Trophoblast cell (in vitro differentiated cells and primary cell): ENCODE measurements around the gene MTERF4.

Experiments
- DNase-seq, 2 donors: peaks; one replicate each; pipeline ENCODE4 v3.0.0-alpha.2; 2016
- H2AFZ ChIP-seq: 2 replicates; pipeline ENCODE4 v1.6.1; 2013; ENCODE audit warnings: low read length, moderate library complexity, mild to moderate bottlenecking; ENCODE audit not compliant: insufficient read depth, poor library complexity
- H2AK5ac ChIP-seq: 2 replicates; pipeline ENCODE4 v1.6.1; 2013; ENCODE audit warnings: mild to moderate bottlenecking, low read length
- H2BK120ac ChIP-seq: 2 replicates; pipeline ENCODE4 v1.6.1; 2013; ENCODE audit warnings: low read length, mild to moderate bottlenecking, moderate library complexity; ENCODE audit not compliant: insufficient read depth, poor library complexity
- H2BK12ac ChIP-seq: 2 replicates; pipeline ENCODE4 v1.6.1; 2013; ENCODE audit warnings: mild to moderate bottlenecking, low read length, moderate library complexity
- H2BK5ac ChIP-seq: 2 replicates; pipeline ENCODE4 v1.6.1; 2013; ENCODE audit warnings: low read length, low read depth, moderate library complexity, mild to moderate bottlenecking; ENCODE audit not compliant: poor library complexity
- H3K14ac ChIP-seq: 2 replicates; pipeline ENCODE4 v1.6.1; 2013; ENCODE audit warnings: mild to moderate bottlenecking, low read length
- H3K18ac ChIP-seq: 2 replicates; pipeline ENCODE4 v1.6.1; 2013; ENCODE audit warnings: mild to moderate bottlenecking, low read length
- H3K23ac ChIP-seq: 2 replicates; pipeline ENCODE4 v1.6.1; 2013; ENCODE audit warnings: low read length
- H3K27ac ChIP-seq: 2 replicates; pipeline ENCODE4 v1.5.1; 2013; ENCODE audit warnings: low read depth, mild to moderate bottlenecking, inconsistent platforms, low read length, moderate library complexity
- H3K27me3 ChIP-seq: 2 replicates; pipeline ENCODE4 v1.6.1; 2013; ENCODE audit warnings: inconsistent platforms, mild to moderate bottlenecking, low read length, moderate library complexity; ENCODE audit not compliant: insufficient read depth
- H3K36me3 ChIP-seq, 2 experiments: 1 replicate in 1 of 2; 2 replicates in 1 of 2; pipeline ENCODE4 v1.6.1; 2013; ENCODE audit warnings: low read length in 2 of 2, mild to moderate bottlenecking in 2 of 2, moderate library complexity in 1 of 2; ENCODE audit not compliant: insufficient read depth in 2 of 2, control insufficient read depth in 1 of 2
- H3K4ac ChIP-seq: 2 replicates; pipeline ENCODE4 v1.6.1; 2013; ENCODE audit warnings: low read depth, mild to moderate bottlenecking, low read length, moderate library complexity
- H3K4me1 ChIP-seq, 2 experiments: 1 replicate in 1 of 2; 2 replicates in 1 of 2; pipeline ENCODE4 v1.6.1; 2013; ENCODE audit warnings: low read length in 2 of 2, mild to moderate bottlenecking in 2 of 2, moderate library complexity in 1 of 2; ENCODE audit not compliant: insufficient read depth in 2 of 2, control insufficient read depth in 1 of 2
- H3K4me2 ChIP-seq: 2 replicates; pipeline ENCODE4 v1.6.1; 2013; ENCODE audit warnings: inconsistent platforms, mild to moderate bottlenecking, low read length, moderate library complexity
- H3K4me3 ChIP-seq: 2 replicates; pipeline ENCODE4 v1.5.1; 2013; ENCODE audit warnings: mild to moderate bottlenecking, low read depth, low read length, inconsistent platforms
- H3K79me1 ChIP-seq: one replicate; pipeline ENCODE4 v1.6.1; 2013; ENCODE audit warnings: low read length
- H3K79me2 ChIP-seq: 2 replicates; pipeline ENCODE4 v1.6.1; 2013; ENCODE audit warnings: low read length, mild to moderate bottlenecking; ENCODE audit not compliant: control insufficient read depth, insufficient read depth, poor library complexity
- H3K9ac ChIP-seq: 2 replicates; pipeline ENCODE4 v1.6.1; 2013; ENCODE audit warnings: mild to moderate bottlenecking, low read length
- H3K9me3 ChIP-seq: 2 replicates; pipeline ENCODE4 v1.6.1; 2013; ENCODE audit warnings: low read depth, mild to moderate bottlenecking, control low read depth, inconsistent platforms, low read length; ENCODE audit not compliant: insufficient read depth
- H4K12ac ChIP-seq: 2 replicates; pipeline ENCODE4 v1.6.1; 2013; ENCODE audit warnings: low read depth, mild to moderate bottlenecking, low read length, moderate library complexity
- H4K8ac ChIP-seq: 2 replicates; pipeline ENCODE4 v1.6.1; 2013; ENCODE audit warnings: low read depth, mild to moderate bottlenecking, low read length, moderate library complexity
- H4K91ac ChIP-seq: one replicate; pipeline ENCODE4 v1.6.1; 2013; ENCODE audit warnings: low read depth, mild to moderate bottlenecking, low read length, moderate library complexity
- WGBS: extraction: QIAGEN DNeasy Blood & Tissue Kit; methylation state at CpG from one replicate; pipeline ENCODE4 v1.1.7; 2013; ENCODE audit warnings: missing lambda C conversion rate; ENCODE audit not compliant: insufficient read length, insufficient coverage; ENCODE audit errors: extremely low coverage; 5-methylcytosine and 5-hydroxymethylcytosine counted together

Gene MTERF4

DNA sequence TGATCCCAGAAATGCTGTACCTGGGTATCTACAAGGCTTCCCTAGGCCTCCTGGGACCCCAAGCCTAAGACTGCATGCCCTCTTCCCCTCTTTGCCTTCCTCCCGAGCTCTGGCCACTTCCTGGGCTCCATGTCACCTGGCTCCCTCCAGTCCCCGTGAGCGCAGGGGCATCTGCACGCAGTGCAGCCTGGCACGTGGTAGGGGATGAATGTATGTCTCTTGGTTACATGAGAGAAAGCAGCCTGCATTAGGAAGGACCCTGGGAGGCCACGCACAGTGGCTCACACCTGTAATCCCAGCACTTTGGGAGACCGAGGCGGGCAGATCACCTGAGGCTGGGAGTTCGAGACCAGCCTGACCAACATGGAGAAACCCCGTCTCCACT lies 31.3 kb upstream of the MTERF4 start:
- H3K79me1 ChIP-seq = no peaks in the 10 kb centered on the region
- no peaks in the 10 kb centered on the region for H3K4me1 ChIP-seq
- H3K36me3 ChIP-seq = peaks cover 35 to 38% of the 10 kb centered on the region in 2 experiments
- no peak overlapping the region for H3K4me3 ChIP-seq
- no peak overlapping the region for H3K9ac ChIP-seq
- no peak overlapping the region for H4K91ac ChIP-seq
- H4K8ac ChIP-seq = no peak overlapping the region
- no peak overlapping the region for H2BK120ac ChIP-seq
- no peak overlapping the region for H2BK5ac ChIP-seq
- H3K27me3 ChIP-seq = no peaks in the 10 kb centered on the region
- WGBS = no CpG with 5 or more reads among the region's 10 CpGs
- H3K23ac ChIP-seq = no peak overlapping the region
- H2BK12ac ChIP-seq = no peak overlapping the region
- no peaks in the 10 kb centered on the region for H3K9me3 ChIP-seq
- no peak overlapping the region for H3K4ac ChIP-seq
- no peak overlapping the region for H3K14ac ChIP-seq
- H3K79me2 ChIP-seq = no peaks in the 10 kb centered on the region
- no peak overlapping the region for H2AK5ac ChIP-seq
- H3K4me2 ChIP-seq = no peak overlapping the region
- no peak overlapping the region for H3K27ac ChIP-seq
- H2AFZ ChIP-seq = no peak overlapping the region
- H4K12ac ChIP-seq = no peak overlapping the region
- no peak for DNase-seq
- H3K18ac ChIP-seq = no peak overlapping the region

GRCh38 chr2:241132538-241133435 lies 30.7 kb upstream of the MTERF4 start:
- no peak overlapping the region for H4K8ac ChIP-seq
- H3K4me3 ChIP-seq = no peak overlapping the region
- no peak overlapping the region for H2AFZ ChIP-seq
- H4K12ac ChIP-seq = no peak overlapping the region
- no peak overlapping the region for H3K4ac ChIP-seq
- H3K4me1 ChIP-seq = no peaks in the 10 kb centered on the region
- no peak overlapping the region for H3K27ac ChIP-seq
- H3K23ac ChIP-seq = no peak overlapping the region
- no peak overlapping the region for H3K14ac ChIP-seq
- WGBS = no CpG with 5 or more reads among the region's 14 CpGs
- H4K91ac ChIP-seq = no peak overlapping the region
- no peak overlapping the region for H2BK12ac ChIP-seq
- no peak for DNase-seq
- no peaks in the 10 kb centered on the region for H3K9me3 ChIP-seq
- H3K9ac ChIP-seq = no peak overlapping the region
- no peak overlapping the region for H2BK5ac ChIP-seq
- no peaks in the 10 kb centered on the region for H3K79me1 ChIP-seq
- no peak overlapping the region for H3K4me2 ChIP-seq
- H3K27me3 ChIP-seq = no peaks in the 10 kb centered on the region
- no peak overlapping the region for H2AK5ac ChIP-seq
- no peaks in the 10 kb centered on the region for H3K79me2 ChIP-seq
- no peak overlapping the region for H3K18ac ChIP-seq
- no peak overlapping the region for H2BK120ac ChIP-seq
- peaks cover 32 to 33% of the 10 kb centered on the region in 2 experiments for H3K36me3 ChIP-seq

GRCh38 chr2:241131531-241131930 lies 29.4 kb upstream of the MTERF4 start:
- Histone ChIP-seq H4K91ac (no peak overlapping the region), H2BK120ac (no peak overlapping the region)

GRCh38 chr2:241130316-241130715 lies 28.2 kb upstream of the MTERF4 start:
- H4K12ac ChIP-seq = no peak overlapping the region
- no peaks in the 10 kb centered on the region for H3K79me2 ChIP-seq
- H3K9me3 ChIP-seq = no peaks in the 10 kb centered on the region
- H2BK12ac ChIP-seq = no peak overlapping the region
- H3K36me3 ChIP-seq = peaks cover 24 to 34% of the 10 kb centered on the region in 2 experiments
- no peaks in the 10 kb centered on the region for H3K79me1 ChIP-seq
- no peaks in the 10 kb centered on the region for H3K4me1 ChIP-seq
- H4K8ac ChIP-seq = no peak overlapping the region
- H3K4ac ChIP-seq = no peak overlapping the region
- DNase-seq = no peak
- no peak overlapping the region for H3K4me3 ChIP-seq
- no peak overlapping the region for H2AFZ ChIP-seq
- H3K4me2 ChIP-seq = no peak overlapping the region
- H3K9ac ChIP-seq = no peak overlapping the region
- H3K23ac ChIP-seq = no peak overlapping the region
- WGBS = no CpG with 5 or more reads among the region's 16 CpGs
- H3K18ac ChIP-seq = no peak overlapping the region
- H4K91ac ChIP-seq = no peak overlapping the region
- no peak overlapping the region for H3K27ac ChIP-seq
- no peaks in the 10 kb centered on the region for H3K27me3 ChIP-seq
- H2BK120ac ChIP-seq = no peak overlapping the region
- H2AK5ac ChIP-seq = no peak overlapping the region
- no peak overlapping the region for H2BK5ac ChIP-seq
- no peak overlapping the region for H3K14ac ChIP-seq

More at GRCh38 chr2:241131531-241131930, 29.4 kb upstream of the MTERF4 start:
- Histone ChIP-seq H2AFZ (no peak overlapping the region), H2BK5ac (no peak overlapping the region), H3K23ac (no peak overlapping the region), H3K9ac (no peak overlapping the region), H2BK12ac (no peak overlapping the region), H3K4ac (no peak overlapping the region), H3K4me3 (no peak overlapping the region), H3K27ac (no peak overlapping the region), H3K4me1 (no peaks in the 10 kb centered on the region), H3K18ac (no peak overlapping the region), H4K12ac (no peak overlapping the region), H3K14ac (no peak overlapping the region), H3K9me3 (no peaks in the 10 kb centered on the region), H4K8ac (no peak overlapping the region), H2AK5ac (no peak overlapping the region), H3K79me1 (no peaks in the 10 kb centered on the region), H3K79me2 (no peaks in the 10 kb centered on the region), H3K4me2 (no peak overlapping the region), H3K27me3 (no peaks in the 10 kb centered on the region), H3K36me3 (peaks cover 23 to 32% of the 10 kb centered on the region in 2 experiments)
- WGBS = no CpG with 5 or more reads among the region's 7 CpGs
- no peak for DNase-seq
